Omental fat pad (tissue), 4 donors: Measurements from ENCODE around the gene CDC42BPG. TPM values are rescaled to one million over a fixed set of nuclear protein-coding genes. Genes with fewer than 3 reads are reported as not detected.

ENCODE experiments used
- ATAC-seq: fragments of 150-250 bp; one replicate; pipeline ENCODE4 v1.9.1; 2016; ENCODE audit warnings: mild to moderate bottlenecking, moderate library complexity; ENCODE audit not compliant: low FRiP score
- DNase-seq: peaks from one replicate; pipeline ENCODE4 v3.0.0-alpha.2; 2019; ENCODE audit warnings: low spot score
- CTCF ChIP-seq, 3 donors: fragments of 450-650 bp; IDR thresholded peaks; one replicate each; pipeline ENCODE4 v1.5.1; 2016 to 2017; ENCODE audit warnings: antibody characterized with exemption in 3 of 3, mild to moderate bottlenecking in 3 of 3, moderate library complexity in 2 of 3
- total RNA-seq, 4 donors: library from RNA; depleted of rRNA; stranded (reverse); fragments of >200 nt; gene quantifications; one replicate each; pipeline ENCODE4 v1.1.0, GENCODE V29; 2016

CDC42BPG gene
- total RNA-seq, 4 donors from 2014 or later = 0.19 to 0.48 (median 0.42) TPM

- ATAC-seq (peak; percentile 95), DNase-seq (peak; percentile 92)
- TF ChIP-seq CTCF (IDR thresholded peaks at IDR 0.05) = no peak
Measured at GRCh38 chr11:64778473-64779298, 65.8 kb downstream of the CDC42BPG start, which contains the start of gene SF1. Gene SF1, minus strand, starts transcription at chr11:64778542. Its CDS starts 150 bp downstream, at chr11:64778392.

GRCh38 chr11:64778223-64778472 is 66.3 kb downstream of the CDC42BPG start:
- no peak for TF ChIP-seq CTCF (IDR thresholded peaks at IDR 0.05)
- ATAC-seq (peak; percentile 7), DNase-seq (no peak)

- peak; percentile 21 for ATAC-seq
- TF ChIP-seq CTCF (IDR thresholded peaks at IDR 0.05) = no peak
- DNase-seq = peak; percentile 68
Measured at GRCh38 chr11:64777449-64778222, 66.8 kb downstream of the CDC42BPG start.

- ATAC-seq (no peak), DNase-seq (no peak)
- TF ChIP-seq CTCF (IDR thresholded peaks at IDR 0.05) = no peak
Measured at GRCh38 chr11:64776875-64777274, 67.6 kb downstream of the CDC42BPG start.

GRCh38 chr11:64776425-64776824 is 68.0 kb downstream of the CDC42BPG start:
- no peak for ATAC-seq
- DNase-seq = no peak
- no peak for TF ChIP-seq CTCF (IDR thresholded peaks at IDR 0.05)

- DNase-seq (no peak), ATAC-seq (no peak)
- TF ChIP-seq CTCF (IDR thresholded peaks at IDR 0.05) = no peak
Measured at GRCh38 chr11:64774144-64774543, 70.3 kb downstream of the CDC42BPG start.

Other genes with a start within 250 kb of the CDC42BPG start
- gene NRXN2, start 121.5 kb downstream of the CDC42BPG start, total RNA-seq = 1 to 10 TPM; 1.5 to 6.3 (median 3.4) TPM
- 10 to 100 TPM in 3 of 4 donors, 1 to 10 TPM in 1; 9.3 to 53.1 (median 14.0) TPM for gene RASGRP2, start 100.5 kb downstream of the CDC42BPG start, total RNA-seq
- gene PYGM, start 84.7 kb downstream of the CDC42BPG start, total RNA-seq = 10 to 100 TPM in 2 of 4 donors, 1 to 10 TPM in 2; 2.1 to 25.9 (median 12.2) TPM
- gene SF1, start 66.1 kb downstream of the CDC42BPG start, total RNA-seq = 100 to 1,000 TPM; 209 to 411 (median 320) TPM
- gene MAP4K2, start 41.4 kb downstream of the CDC42BPG start, total RNA-seq = 10 to 100 TPM in 3 of 4 donors, 1 to 10 TPM in 1; 8.5 to 33.3 (median 17.7) TPM
- gene MEN1, start 34.1 kb downstream of the CDC42BPG start, total RNA-seq = 10 to 100 TPM in 3 of 4 donors, 1 to 10 TPM in 1; 7.3 to 20.2 (median 12.2) TPM
- 100 to 1,000 TPM in 2 of 4 donors, 10 to 100 TPM in 2; 66.4 to 226 (median 94.8) TPM for gene EHD1, start 34.0 kb upstream of the CDC42BPG start, total RNA-seq
- 10 to 100 TPM; 20.3 to 34.8 (median 22.2) TPM for gene ATG2A, start 72.6 kb upstream of the CDC42BPG start, total RNA-seq
- 10 to 100 TPM in 3 of 4 donors, 1 to 10 TPM in 1; 7.8 to 20.3 (median 12.4) TPM for gene PPP2R5B, start 80.0 kb upstream of the CDC42BPG start, total RNA-seq
- gene GPHA2, start 91.2 kb upstream of the CDC42BPG start, total RNA-seq = not detected
- not detected for gene MAJIN, start 127.5 kb upstream of the CDC42BPG start, total RNA-seq
- gene BATF2, start 152.3 kb upstream of the CDC42BPG start, total RNA-seq = 1 to 10 TPM in 2 of 4 donors, under 1 TPM in 2; 0.46 to 6.0 (median 1.2) TPM
- gene ARL2, start 169.5 kb upstream of the CDC42BPG start, total RNA-seq = 100 to 1,000 TPM in 3 of 4 donors, 10 to 100 TPM in 1; 95.1 to 199 (median 160) TPM
- 10 to 100 TPM; 14.7 to 28.5 (median 20.0) TPM for gene SNX15, start 182.8 kb upstream of the CDC42BPG start, total RNA-seq
- gene SAC3D1, start 196.6 kb upstream of the CDC42BPG start, total RNA-seq = 10 to 100 TPM in 2 of 4 donors, 1 to 10 TPM in 2; 4.8 to 11.8 (median 10.1) TPM
- 10 to 100 TPM; 17.0 to 39.1 (median 23.3) TPM for gene NAALADL1, start 213.9 kb upstream of the CDC42BPG start, total RNA-seq
- gene CDCA5, start 239.4 kb upstream of the CDC42BPG start, total RNA-seq = 1 to 10 TPM in 2 of 4 donors, under 1 TPM in 1, not detected in 1; 0.56 to 2.8 (median 1.4) TPM
- gene ZFPL1, start 239.6 kb upstream of the CDC42BPG start, total RNA-seq = 10 to 100 TPM; 21.3 to 44.5 (median 32.6) TPM